ENCODE measurements around the gene GLA. TPM values are rescaled to one million over a fixed set of nuclear protein-coding genes. Genes with fewer than 3 reads are reported as not detected.

The GLA gene
- total and polyA plus RNA-seq, 2 donors (not counting 3 experiments of a cell fraction or from before 2014, with no cell fraction given) = 33.0 to 36.8 TPM

GRCh38 chrX:101393530-101394305, 14.0 kb downstream of the GLA start:
- peak; percentile 35 for TF ChIP-seq POLR2A (IDR thresholded peaks at IDR 0.05; ENCODE audit: low read depth, low read length)
- TF ChIP-seq FOS (IDR thresholded peaks at IDR 0.05; ENCODE audit: borderline replicate concordance, insufficient read depth, low read length) = no peak
- dilution Hi-C loops (cut with MboI; ENCODE audit: extremely low pct_ligation_motif_present, low sequenced_read_pairs) = no loop called here
- Histone ChIP-seq H3K4me3 (replicated peaks in 1 of 3; ENCODE audit: insufficient read depth in 1 of 3, low read depth in 1 of 3, low read length in 3 of 3) (no peak overlapping the region), H3K36me3 (ENCODE audit: control insufficient read depth in 2 of 2, extremely low read depth in 1 of 2, insufficient read depth in 2 of 2, low read length in 2 of 2) (no peaks in the 10 kb centered on the region), H3K9ac (replicated peaks; ENCODE audit: extremely low read depth, insufficient read depth, low read length) (no peak overlapping the region), H3K4me1 (ENCODE audit: control insufficient read depth, extremely low read depth, insufficient read depth, low read length) (peaks cover 19% of the 10 kb centered on the region), H3K9me1 (replicated peaks; ENCODE audit: control insufficient read depth, extremely low read depth, insufficient read depth, low read length) (no peaks in the 10 kb centered on the region), H3K27ac (ENCODE audit: insufficient read depth, low read depth, low read length) (no peak overlapping the region), H3K79me2 (ENCODE audit: control insufficient read depth, insufficient read depth, low read length) (peaks cover 29% of the 10 kb centered on the region), H2AFZ (ENCODE audit: low read depth, low read length) (no peak overlapping the region), H3K9me3 (replicated peaks; ENCODE audit: control insufficient read depth, insufficient read depth, low read length) (no peaks in the 10 kb centered on the region), H3K27me3 (ENCODE audit: control insufficient read depth in 2 of 2, insufficient read depth in 2 of 2, low read length in 2 of 2) (no peaks in the 10 kb centered on the region), H3K4me2 (ENCODE audit: insufficient read depth, low read length) (peak overlapping the region; percentile 96), H4K20me1 (replicated peaks; ENCODE audit: control insufficient read depth, extremely low read depth, insufficient read depth, low read length) (no peaks in the 10 kb centered on the region)
- DNase-seq (ENCODE audit: low read depth, low spot score) (no peak), FAIRE-seq (no peak)
- ChIA-PET POLR2A (no interaction called here), CTCF (no interaction called here)
- BruUV-seq (replicated peaks) = no TSS peak
- intact Hi-C loops (cut with micrococcal nuclease) = loop anchor here (5.0 kb wide), 1 partner anchor 751 kb away; the partner anchor contains the start of gene SRPX2

- Histone ChIP-seq H3K9ac (replicated peaks; ENCODE audit: extremely low read depth, insufficient read depth, low read length) (peak overlapping the region; percentile 96), H3K27me3 (ENCODE audit: control insufficient read depth in 2 of 2, insufficient read depth in 2 of 2, low read length in 2 of 2) (no peaks in the 10 kb centered on the region), H3K27ac (ENCODE audit: insufficient read depth, low read depth, low read length) (peak overlapping the region; percentile 84), H3K9me1 (replicated peaks; ENCODE audit: control insufficient read depth, extremely low read depth, insufficient read depth, low read length) (no peaks in the 10 kb centered on the region), H3K79me2 (ENCODE audit: control insufficient read depth, insufficient read depth, low read length) (peaks cover 29% of the 10 kb centered on the region), H3K9me3 (replicated peaks; ENCODE audit: control insufficient read depth, insufficient read depth, low read length) (no peaks in the 10 kb centered on the region), H3K36me3 (ENCODE audit: control insufficient read depth in 2 of 2, extremely low read depth in 1 of 2, insufficient read depth in 2 of 2, low read length in 2 of 2) (no peaks in the 10 kb centered on the region), H2AFZ (ENCODE audit: low read depth, low read length) (no peak overlapping the region), H3K4me1 (ENCODE audit: control insufficient read depth, extremely low read depth, insufficient read depth, low read length) (peaks cover 19% of the 10 kb centered on the region), H4K20me1 (replicated peaks; ENCODE audit: control insufficient read depth, extremely low read depth, insufficient read depth, low read length) (no peaks in the 10 kb centered on the region), H3K4me2 (ENCODE audit: insufficient read depth, low read length) (peak overlapping the region; percentile 96), H3K4me3 (replicated peaks in 1 of 3; ENCODE audit: insufficient read depth in 1 of 3, low read depth in 1 of 3, low read length in 3 of 3) (peak overlapping the region; percentile 61 to 92 (median 87))
- FAIRE-seq (no peak), DNase-seq (ENCODE audit: low read depth, low spot score) (no peak)
- intact Hi-C loops (cut with micrococcal nuclease) (loop anchor here (2.0 to 5.0 kb wide), 2 partner anchors 43 to 750 kb away; partner anchors contain the start of genes SRPX2 and TIMM8A), dilution Hi-C loops (cut with MboI; ENCODE audit: extremely low pct_ligation_motif_present, low sequenced_read_pairs) (no loop called here)
- ChIA-PET CTCF (no interaction called here), POLR2A (interaction anchor here (1.4 kb wide), 1 partner anchor 158 kb away, joined by 3 read pairs; the partner anchor contains the start of gene ARMCX1)
- no TSS peak for BruUV-seq (replicated peaks)
- TF ChIP-seq CTCF (IDR thresholded peaks at IDR 0.05; ENCODE audit: extremely low read depth in 1 of 2, insufficient read depth in 1 of 2, low read depth in 1 of 2, low read length in 2 of 2) (no peak), GATA2 (IDR thresholded peaks at IDR 0.05; ENCODE audit: insufficient read depth, insufficient read length, low read depth, low read length) (no peak), FOS (IDR thresholded peaks at IDR 0.05; ENCODE audit: borderline replicate concordance, insufficient read depth, low read length) (no peak), EZH2 (IDR thresholded peaks at IDR 0.05; ENCODE audit: borderline replicate concordance, low read depth, low read length, severe bottlenecking) (no peak), MYC (IDR thresholded peaks at IDR 0.05; ENCODE audit: low read depth, low read length) (no peak)
Observed at GRCh38 chrX:101391831-101392230, 15.9 kb downstream of the GLA start.
